T-helper 17 cell (primary cell): ENCODE results near the gene C2CD2. TPM values are rescaled to one million over a fixed set of nuclear protein-coding genes. Genes with fewer than 3 reads are reported as not detected.

Experiments
- ATAC-seq: fragments of 150-1000 bp; cut with Tn5 transposase; 2 replicates; pipeline ENCODE4 v1.10.0; 2021; ENCODE audit warnings: mild to moderate bottlenecking, moderate library complexity
- DNase-seq, 3 donors: peaks; one replicate each; pipeline versions ENCODE4 v3.0.0 to v3.0.0-alpha.2; 2020 to 2021
- H3K9me3 ChIP-seq: one replicate; pipeline ENCODE4 v1.7.0; 2013; ENCODE audit warnings: low read length, mild to moderate bottlenecking; ENCODE audit not compliant: control insufficient read depth, poor library complexity, severe bottlenecking
- H3K27ac Mint-ChIP-seq: one replicate; pipeline ENCODE4 v1.8.0; 2022; ENCODE audit warnings: mild to moderate bottlenecking, moderate library complexity, mixed read lengths
- H3K27me3 Mint-ChIP-seq: one replicate; pipeline ENCODE4 v1.8.0; 2022; ENCODE audit warnings: mixed read lengths
- H3K36me3 Mint-ChIP-seq: one replicate; pipeline ENCODE4 v1.8.0; 2022; ENCODE audit warnings: low read depth, mixed read lengths
- H3K4me1 Mint-ChIP-seq: one replicate; pipeline ENCODE4 v1.8.0; 2022; ENCODE audit warnings: mild to moderate bottlenecking, mixed read lengths
- H3K4me3 Mint-ChIP-seq: one replicate; pipeline ENCODE4 v1.8.0; 2022; ENCODE audit warnings: mild to moderate bottlenecking, moderate library complexity, mixed read lengths
- total RNA-seq, 4 donors: library from RNA in 2 of 4; stranded (reverse) in 2 of 4; gene quantifications; one replicate each; pipeline ENCODE4 v1.2.3 and lab custom pipeline; 2022 to 2026

The C2CD2 gene
- total RNA-seq, 2 donors from 2014 or later = 3.7 to 6.0 TPM

- DNase-seq = no peak
- peaks cover 17% of the 10 kb centered on the region for H3K4me1 Mint-ChIP-seq
- no peaks in the 10 kb centered on the region for H3K27me3 Mint-ChIP-seq
- peaks cover 2% of the 10 kb centered on the region for H3K36me3 Mint-ChIP-seq
- no peak for ATAC-seq
- no peaks in the 10 kb centered on the region for H3K9me3 ChIP-seq
- no peak overlapping the region for H3K27ac Mint-ChIP-seq
- no peak overlapping the region for H3K4me3 Mint-ChIP-seq
Measured at GRCh38 chr21:41919666-41920398, 34.0 kb downstream of the C2CD2 start.

DNA sequence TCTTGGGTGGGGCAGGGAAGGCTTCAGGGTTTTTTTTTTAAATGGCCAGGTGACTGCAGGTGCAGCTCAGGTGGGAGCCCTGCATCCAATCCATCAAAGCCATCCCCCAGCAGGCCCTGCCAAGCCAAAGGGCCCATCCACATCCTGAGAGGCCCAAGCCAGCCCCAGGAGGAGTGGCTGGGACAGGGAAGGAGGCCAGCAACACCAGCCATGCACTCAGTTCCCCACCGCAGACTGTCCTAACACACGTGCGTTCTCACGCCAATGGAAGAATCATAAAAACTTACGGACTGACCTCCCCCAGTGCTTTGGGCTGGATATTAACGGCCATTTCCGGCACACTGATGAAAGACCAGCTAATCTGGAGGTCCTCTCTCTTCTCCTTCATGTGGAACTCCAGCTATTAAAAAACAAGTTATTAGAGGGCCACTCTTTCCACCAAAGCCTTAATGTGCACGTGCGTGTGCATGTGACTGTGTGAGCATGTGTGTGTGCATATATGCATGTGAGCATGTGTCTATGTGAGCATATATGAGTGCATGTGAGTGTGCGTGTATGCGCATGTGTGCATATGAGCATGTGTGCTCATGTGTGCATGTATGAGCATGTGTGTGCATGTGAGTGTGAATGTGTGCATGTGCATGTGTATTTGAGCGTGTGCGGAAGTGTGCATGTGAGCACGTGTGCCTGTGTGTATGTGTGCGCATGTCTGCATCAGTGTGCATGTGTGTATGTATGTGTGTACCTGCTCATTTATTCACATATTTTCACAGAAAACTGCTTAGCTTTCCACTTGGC, 35.1 kb downstream of the C2CD2 start:
- Mint-ChIP-seq H3K36me3 (peaks cover 2% of the 10 kb centered on the region), H3K4me3 (no peak overlapping the region), H3K27me3 (no peaks in the 10 kb centered on the region)

DNA sequence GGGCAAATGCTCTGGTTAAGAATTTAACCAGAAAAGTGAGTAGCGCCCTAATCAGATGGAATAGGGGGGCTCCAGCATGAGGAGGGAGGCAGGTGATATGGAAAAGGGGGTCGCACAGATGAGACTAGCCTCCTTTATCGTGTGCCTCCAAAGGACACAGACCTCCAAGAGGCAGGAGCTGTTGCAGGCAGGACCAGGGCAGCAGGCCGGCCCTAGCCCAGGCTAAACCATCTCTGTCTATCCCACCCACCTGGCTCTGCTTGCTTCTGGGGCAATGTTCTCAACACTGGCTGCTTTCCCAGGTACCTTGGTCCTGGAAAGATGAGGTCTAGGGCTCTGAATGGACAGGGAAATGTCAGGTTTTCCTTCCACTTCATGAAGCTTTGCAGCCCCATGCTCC, 36.3 kb downstream of the C2CD2 start:
- Mint-ChIP-seq H3K4me3 (no peak overlapping the region), H3K27me3 (no peaks in the 10 kb centered on the region), H3K27ac (no peak overlapping the region), H3K36me3 (peaks cover 2% of the 10 kb centered on the region), H3K4me1 (peaks cover 7% of the 10 kb centered on the region)
- ATAC-seq (no peak), DNase-seq (no peak)
- H3K9me3 ChIP-seq = no peaks in the 10 kb centered on the region

More for the DNA sequence above, 35.1 kb downstream of the C2CD2 start:
- DNase-seq = no peak
- Mint-ChIP-seq H3K4me1 (peaks cover 12% of the 10 kb centered on the region), H3K27ac (no peak overlapping the region)
- no peak for ATAC-seq
- no peaks in the 10 kb centered on the region for H3K9me3 ChIP-seq

- H3K9me3 ChIP-seq = no peaks in the 10 kb centered on the region
- Mint-ChIP-seq H3K4me1 (peaks cover 7% of the 10 kb centered on the region), H3K27ac (no peak overlapping the region), H3K27me3 (no peaks in the 10 kb centered on the region), H3K4me3 (no peak overlapping the region), H3K36me3 (peaks cover 2% of the 10 kb centered on the region)
- no peak for DNase-seq
- no peak for ATAC-seq
Measured at GRCh38 chr21:41916888-41917433, 36.9 kb downstream of the C2CD2 start.

DNA sequence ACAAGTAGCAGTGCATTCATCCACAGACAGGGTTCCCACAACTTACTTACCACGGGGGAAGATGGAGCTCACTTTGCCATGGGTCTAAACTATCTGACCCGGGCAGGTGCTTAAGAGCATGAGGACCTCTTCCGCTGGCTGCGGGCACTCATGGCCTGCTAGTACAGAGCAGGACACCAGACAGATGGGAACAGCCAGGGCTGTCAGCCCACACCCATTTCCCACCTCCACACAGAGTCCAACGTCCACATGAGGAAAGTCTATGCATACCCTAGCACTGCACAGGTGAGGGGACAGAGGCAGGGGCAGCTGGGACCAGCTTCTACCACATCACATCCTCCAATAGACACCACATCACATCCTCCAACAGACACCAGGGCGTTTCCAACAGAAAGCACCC, 38.9 kb downstream of the C2CD2 start:
- Mint-ChIP-seq H3K27me3 (no peaks in the 10 kb centered on the region), H3K36me3 (peaks cover 2% of the 10 kb centered on the region), H3K27ac (no peak overlapping the region), H3K4me1 (peaks cover 3% of the 10 kb centered on the region), H3K4me3 (no peak overlapping the region)
- no peak for ATAC-seq
- H3K9me3 ChIP-seq = no peaks in the 10 kb centered on the region
- DNase-seq = no peak

GRCh38 chr21:41914358-41914757, 39.5 kb downstream of the C2CD2 start:
- Mint-ChIP-seq H3K4me3 (no peak overlapping the region), H3K27me3 (no peaks in the 10 kb centered on the region), H3K36me3 (peaks cover 2% of the 10 kb centered on the region), H3K27ac (no peak overlapping the region), H3K4me1 (peaks cover 3% of the 10 kb centered on the region)
- no peak for DNase-seq
- no peaks in the 10 kb centered on the region for H3K9me3 ChIP-seq
- ATAC-seq = no peak

DNA sequence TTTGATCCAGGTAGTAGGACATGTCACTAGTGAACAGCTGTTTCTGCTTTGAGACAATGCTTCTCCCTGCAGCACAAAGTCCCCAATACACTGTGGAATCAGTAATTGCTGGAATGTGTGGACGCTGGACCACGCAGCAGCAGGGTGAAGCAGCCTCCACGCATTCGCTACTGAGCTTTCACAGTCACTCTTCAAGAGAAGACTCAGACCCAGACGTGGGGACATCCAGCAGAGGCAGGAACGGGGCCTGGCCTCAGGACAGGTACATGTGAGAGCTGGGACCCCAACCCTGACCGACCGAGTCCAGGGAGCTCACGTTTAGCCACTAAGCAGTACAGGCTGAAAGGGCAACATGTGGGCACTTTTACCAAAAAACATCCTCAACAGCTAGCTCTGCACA, 40.6 kb downstream of the C2CD2 start:
- DNase-seq (no peak), ATAC-seq (no peak)
- Mint-ChIP-seq H3K4me3 (no peak overlapping the region), H3K4me1 (no peaks in the 10 kb centered on the region), H3K27me3 (no peaks in the 10 kb centered on the region), H3K36me3 (no peaks in the 10 kb centered on the region), H3K27ac (no peak overlapping the region)
- H3K9me3 ChIP-seq = no peaks in the 10 kb centered on the region

GRCh38 chr21:41908829-41909228, 45.0 kb downstream of the C2CD2 start:
- no peak for ATAC-seq
- H3K9me3 ChIP-seq = no peaks in the 10 kb centered on the region
- Mint-ChIP-seq H3K27ac (no peak overlapping the region), H3K4me3 (no peak overlapping the region), H3K36me3 (peaks cover 6% of the 10 kb centered on the region), H3K27me3 (no peaks in the 10 kb centered on the region), H3K4me1 (no peaks in the 10 kb centered on the region)
- DNase-seq = no peak

DNA sequence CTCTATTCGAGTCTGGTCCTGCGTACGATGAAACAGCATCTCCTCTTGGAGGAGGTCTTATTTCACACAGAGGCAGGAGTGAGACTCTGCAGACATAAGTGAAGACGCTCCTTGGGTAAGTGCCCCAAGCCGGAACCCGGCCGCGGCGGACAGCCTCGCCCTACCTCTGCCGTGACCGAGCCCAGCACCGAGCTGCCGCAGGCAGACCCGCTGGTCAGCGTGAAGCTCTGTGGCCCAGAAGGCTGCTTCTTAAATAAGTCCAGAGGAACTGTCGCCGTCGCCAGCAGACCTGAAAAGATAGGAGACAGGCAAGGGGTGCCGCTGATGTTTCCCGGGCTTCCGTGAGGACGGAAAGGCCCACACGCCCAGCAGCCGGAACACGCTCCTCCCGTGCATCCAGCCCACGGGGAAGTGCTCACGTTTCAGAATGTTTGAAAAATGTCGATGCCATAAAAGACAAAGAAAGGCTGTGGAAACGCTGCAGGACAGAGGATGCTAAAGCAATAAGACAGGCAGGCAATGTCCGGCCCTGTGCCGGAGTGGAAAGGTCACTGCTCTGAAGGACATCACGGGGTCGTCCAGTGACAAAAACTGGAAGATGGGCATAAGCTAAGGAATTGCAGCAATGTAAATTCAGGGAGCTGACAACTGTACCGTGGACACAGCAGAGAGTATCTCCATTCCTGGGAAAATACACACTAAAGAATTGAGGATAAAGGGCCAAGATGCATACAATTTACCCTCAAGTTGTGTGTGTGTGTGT, 46.1 kb downstream of the C2CD2 start:
- DNase-seq = no peak
- Mint-ChIP-seq H3K27ac (no peak overlapping the region), H3K4me3 (no peak overlapping the region), H3K27me3 (no peaks in the 10 kb centered on the region), H3K4me1 (peaks cover 2% of the 10 kb centered on the region), H3K36me3 (peaks cover 6% of the 10 kb centered on the region)
- no peak for ATAC-seq
- H3K9me3 ChIP-seq = no peaks in the 10 kb centered on the region

- ATAC-seq (no peak), DNase-seq (no peak)
- H3K27me3 Mint-ChIP-seq = no peaks in the 10 kb centered on the region
- H3K4me3 Mint-ChIP-seq = no peak overlapping the region
- H3K36me3 Mint-ChIP-seq = peaks cover 8% of the 10 kb centered on the region
- H3K27ac Mint-ChIP-seq = no peak overlapping the region
- peaks cover 2% of the 10 kb centered on the region for H3K4me1 Mint-ChIP-seq
- no peaks in the 10 kb centered on the region for H3K9me3 ChIP-seq
Measured at GRCh38 chr21:41906770-41907169, 47.0 kb downstream of the C2CD2 start.

DNA sequence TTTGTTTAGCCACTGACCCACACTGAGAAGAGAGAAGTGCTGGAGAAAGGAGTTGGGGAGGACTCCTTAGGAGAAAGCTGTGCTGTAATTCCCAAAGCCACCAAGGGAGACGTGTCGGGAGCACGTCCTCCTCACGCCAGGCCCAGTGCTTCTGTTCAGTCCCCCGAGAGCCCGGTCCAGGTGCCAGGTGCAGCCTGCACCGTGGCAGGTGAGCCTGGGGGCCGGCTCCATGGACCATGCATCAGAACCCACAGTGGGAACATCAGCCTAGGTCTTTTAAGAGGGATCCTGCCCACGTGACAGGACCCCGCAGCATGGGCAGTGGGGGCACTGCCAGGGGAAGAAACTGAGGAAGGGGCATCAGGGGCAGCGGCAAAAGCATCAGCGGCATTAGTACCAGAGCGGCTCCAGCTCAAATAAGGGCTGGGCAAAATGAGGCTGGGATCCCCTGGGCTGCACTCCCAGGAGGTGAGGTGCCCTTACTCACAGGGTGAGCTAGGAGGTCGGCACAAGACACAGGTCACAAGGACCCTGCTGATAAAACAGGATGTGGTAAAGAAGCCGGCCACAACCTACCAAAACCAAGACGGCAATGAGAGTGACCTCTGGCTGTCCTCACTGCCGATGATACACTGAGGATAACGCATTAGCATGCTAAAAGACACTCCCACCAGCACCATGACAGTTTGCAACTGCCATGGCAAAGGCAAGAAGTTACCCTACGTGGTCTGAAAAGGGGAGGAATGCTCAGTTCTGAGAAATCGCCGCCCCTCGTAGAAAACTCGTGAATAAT, 50.1 kb downstream of the C2CD2 start:
- no peak overlapping the region for H3K27ac Mint-ChIP-seq
- H3K4me1 Mint-ChIP-seq = peaks cover 15% of the 10 kb centered on the region
- no peaks in the 10 kb centered on the region for H3K27me3 Mint-ChIP-seq
- H3K4me3 Mint-ChIP-seq = no peak overlapping the region
- no peak for DNase-seq
- ATAC-seq = no peak
- peaks cover 11% of the 10 kb centered on the region for H3K36me3 Mint-ChIP-seq
- H3K9me3 ChIP-seq = no peaks in the 10 kb centered on the region

DNA sequence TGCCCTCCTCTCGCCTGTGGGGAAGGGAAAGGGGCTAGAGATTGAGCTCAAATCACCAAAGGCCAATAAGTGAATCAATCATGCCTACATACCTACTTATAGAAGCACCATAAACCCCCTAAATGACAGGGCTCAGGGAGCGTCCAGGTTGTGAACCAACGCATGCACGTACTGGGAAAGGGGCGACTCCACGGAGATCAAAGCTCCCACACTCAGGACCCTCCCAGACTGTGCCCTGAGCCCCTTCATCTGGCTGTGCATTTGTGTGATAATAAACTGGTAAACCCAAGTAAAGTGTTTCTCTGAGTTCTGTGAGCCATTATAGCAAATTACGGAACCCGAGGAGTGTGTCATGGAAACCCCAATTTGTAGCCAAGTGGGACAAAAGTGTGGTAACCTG, 50.9 kb downstream of the C2CD2 start:
- peaks cover 18% of the 10 kb centered on the region for H3K4me1 Mint-ChIP-seq
- no peaks in the 10 kb centered on the region for H3K9me3 ChIP-seq
- H3K36me3 Mint-ChIP-seq = peaks cover 11% of the 10 kb centered on the region
- ATAC-seq = no peak
- no peak for DNase-seq
- no peak overlapping the region for H3K4me3 Mint-ChIP-seq
- H3K27me3 Mint-ChIP-seq = no peaks in the 10 kb centered on the region
- no peak overlapping the region for H3K27ac Mint-ChIP-seq
